Measurements from ENCODE around the gene IQCM.

IQCM gene

DNA sequence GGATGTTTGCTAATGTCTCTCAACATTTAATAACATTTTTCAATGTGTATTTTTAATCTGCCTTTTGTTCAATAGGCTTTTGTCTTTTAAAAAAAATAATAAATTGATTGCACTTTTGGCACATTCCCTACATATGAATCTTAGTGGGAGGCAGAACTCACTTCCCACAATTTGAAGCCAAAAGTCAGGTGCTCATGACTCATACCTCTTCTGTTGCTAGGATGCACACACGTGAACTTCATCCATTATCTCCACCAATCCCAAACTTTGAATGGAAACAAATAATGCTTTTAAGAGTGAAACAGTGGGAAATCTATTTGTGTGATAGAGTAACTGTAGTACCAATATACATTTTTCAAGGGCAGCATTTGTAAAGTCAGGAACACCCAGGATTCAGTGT lies 260.5 kb downstream of the IQCM start:
- Histone ChIP-seq H3K4me3 (ENCODE audit: low read depth in 1 of 5, low read length in 5 of 5) (no peak overlapping the region), H3K4me1 (ENCODE audit: control insufficient read depth in 5 of 5, insufficient read depth in 5 of 5, low read length in 5 of 5) (peaks cover 0 to 9% (median 3%) of the 10 kb centered on the region in 5 donors), H3K36me3 (ENCODE audit: control insufficient read depth in 5 of 5, insufficient read depth in 5 of 5, low read length in 5 of 5) (no peaks in the 10 kb centered on the region), H3K9me3 (ENCODE audit: control insufficient read depth in 5 of 5, low read length in 5 of 5) (no peaks in the 10 kb centered on the region), H3K27ac (ENCODE audit: low read depth, low read length) (no peak overlapping the region), H3K27me3 (ENCODE audit: control insufficient read depth in 5 of 5, insufficient read depth in 4 of 5, low read length in 5 of 5) (no peaks in the 10 kb centered on the region), H3K9ac (ENCODE audit: low read length in 5 of 5) (no peak overlapping the region)

DNA sequence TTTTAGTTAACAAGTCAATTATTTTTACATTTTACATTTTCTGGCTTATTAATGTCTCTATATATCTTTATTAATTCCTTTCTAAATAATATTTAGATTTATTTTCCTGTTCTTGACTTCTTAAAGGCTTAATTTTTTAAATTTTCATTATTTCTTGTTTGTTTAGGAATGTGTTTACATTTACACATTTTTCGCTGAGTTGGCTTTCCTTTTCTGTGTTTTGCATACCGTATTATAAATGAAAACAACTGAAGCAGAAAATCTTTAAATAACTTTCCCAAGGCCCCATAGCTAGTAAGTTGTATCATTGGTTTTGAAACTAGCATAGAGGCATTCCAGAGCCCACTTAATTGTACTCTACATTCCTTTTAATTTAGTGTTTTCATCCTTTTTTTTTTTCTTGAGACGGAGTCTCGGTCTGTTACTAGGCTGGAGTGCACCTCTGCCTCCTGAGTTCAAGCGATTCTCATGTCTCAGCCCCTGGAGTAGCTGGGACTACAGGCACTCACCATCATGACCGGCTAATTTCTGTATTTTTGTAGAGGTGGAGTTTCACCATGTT lies 261.6 kb downstream of the IQCM start:
- no peak overlapping the region for H3K27ac ChIP-seq (ENCODE audit: low read depth, low read length)
- no peaks in the 10 kb centered on the region for H3K36me3 ChIP-seq (ENCODE audit: control insufficient read depth in 5 of 5, insufficient read depth in 5 of 5, low read length in 5 of 5)
- H3K9me3 ChIP-seq (ENCODE audit: control insufficient read depth in 5 of 5, low read length in 5 of 5), result no peaks in the 10 kb centered on the region
- H3K4me3 ChIP-seq (ENCODE audit: low read depth in 1 of 5, low read length in 5 of 5), result no peak overlapping the region
- no peaks in the 10 kb centered on the region for H3K27me3 ChIP-seq (ENCODE audit: control insufficient read depth in 5 of 5, insufficient read depth in 4 of 5, low read length in 5 of 5)
- H3K4me1 ChIP-seq (ENCODE audit: control insufficient read depth in 5 of 5, insufficient read depth in 5 of 5, low read length in 5 of 5), result peaks cover 0 to 9% (median 3%) of the 10 kb centered on the region in 5 donors
- H3K9ac ChIP-seq (ENCODE audit: low read length in 5 of 5), result no peak overlapping the region

DNA sequence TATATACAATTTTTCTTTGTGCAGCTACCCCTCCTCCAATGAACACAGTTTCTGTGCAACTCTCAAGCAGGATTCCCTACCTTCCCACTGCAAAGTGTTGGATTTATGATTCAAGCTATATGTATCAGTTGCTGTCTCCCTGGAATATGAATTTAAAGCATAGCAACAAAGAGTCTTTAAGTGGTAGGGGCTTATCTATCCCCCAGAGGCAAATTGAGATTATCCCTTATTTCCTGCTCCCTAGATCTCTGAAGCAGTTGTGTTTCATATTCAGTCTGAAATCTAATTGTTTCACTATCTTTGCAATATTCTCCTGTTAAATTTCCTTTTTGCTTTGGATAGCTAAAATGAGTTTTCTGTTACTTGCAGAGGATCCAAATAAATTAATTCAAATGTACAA lies 263.0 kb downstream of the IQCM start:
- no peaks in the 10 kb centered on the region for H3K36me3 ChIP-seq (ENCODE audit: control insufficient read depth in 5 of 5, insufficient read depth in 5 of 5, low read length in 5 of 5)
- peaks cover 0 to 3% (median 0%) of the 10 kb centered on the region in 5 donors for H3K4me1 ChIP-seq (ENCODE audit: control insufficient read depth in 5 of 5, insufficient read depth in 5 of 5, low read length in 5 of 5)
- H3K27me3 ChIP-seq (ENCODE audit: control insufficient read depth in 5 of 5, insufficient read depth in 4 of 5, low read length in 5 of 5), result no peaks in the 10 kb centered on the region
- no peak overlapping the region for H3K27ac ChIP-seq (ENCODE audit: low read depth, low read length)
- H3K4me3 ChIP-seq (ENCODE audit: low read depth in 1 of 5, low read length in 5 of 5), result no peak overlapping the region
- H3K9ac ChIP-seq (ENCODE audit: low read length in 5 of 5), result no peak overlapping the region
- H3K9me3 ChIP-seq (ENCODE audit: control insufficient read depth in 5 of 5, low read length in 5 of 5), result no peaks in the 10 kb centered on the region

DNA sequence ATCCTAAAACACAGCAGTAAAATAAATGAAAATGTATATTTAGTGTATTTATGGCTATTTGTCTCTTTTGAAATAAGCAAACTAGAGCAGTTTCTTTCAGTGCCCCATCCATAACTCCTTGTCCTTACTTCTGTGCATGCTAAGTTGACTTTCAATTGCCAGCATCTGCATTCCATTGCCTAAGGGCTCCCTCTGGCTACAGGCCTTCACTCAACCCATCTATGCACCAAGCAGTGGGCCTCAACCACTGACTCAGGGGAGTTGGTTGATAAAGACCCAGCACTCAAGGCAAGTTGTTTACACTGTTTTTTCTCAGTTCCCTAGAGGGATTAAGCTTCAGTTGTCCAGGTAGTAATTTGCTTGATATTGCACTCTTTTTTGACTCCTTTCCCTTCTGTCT lies 265.7 kb downstream of the IQCM start:
- Histone ChIP-seq H3K4me3 (ENCODE audit: low read depth in 1 of 5, low read length in 5 of 5) (no peak overlapping the region), H3K9ac (ENCODE audit: low read length in 5 of 5) (no peak overlapping the region), H3K36me3 (ENCODE audit: control insufficient read depth in 5 of 5, insufficient read depth in 5 of 5, low read length in 5 of 5) (no peaks in the 10 kb centered on the region), H3K9me3 (ENCODE audit: control insufficient read depth in 5 of 5, low read length in 5 of 5) (peaks cover 0 to 3% (median 0%) of the 10 kb centered on the region in 5 donors), H3K27ac (ENCODE audit: low read depth, low read length) (no peak overlapping the region), H3K4me1 (ENCODE audit: control insufficient read depth in 5 of 5, insufficient read depth in 5 of 5, low read length in 5 of 5) (no peaks in the 10 kb centered on the region), H3K27me3 (ENCODE audit: control insufficient read depth in 5 of 5, insufficient read depth in 4 of 5, low read length in 5 of 5) (no peaks in the 10 kb centered on the region)

DNA sequence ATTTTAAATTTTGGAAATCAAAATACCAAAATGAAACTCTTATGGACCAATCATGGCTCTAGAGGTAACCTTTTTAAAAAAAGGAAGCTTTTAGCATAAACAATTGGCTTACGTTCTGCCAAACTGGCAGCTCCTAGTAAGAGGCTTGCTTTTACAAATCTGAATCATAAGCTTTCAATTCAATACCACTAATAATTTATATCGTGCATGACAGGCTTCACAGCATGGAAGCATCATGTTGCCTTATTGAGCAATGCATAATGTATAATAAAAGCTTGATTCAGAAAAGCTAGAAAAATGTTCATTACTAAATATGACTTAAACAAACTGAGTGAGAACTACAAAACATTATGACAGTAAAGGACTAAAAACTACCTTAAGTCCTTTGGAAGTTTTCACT lies 280.9 kb downstream of the IQCM start:
- H3K9ac ChIP-seq (ENCODE audit: low read length in 5 of 5), result no peak overlapping the region
- H3K4me3 ChIP-seq (ENCODE audit: low read depth in 1 of 5, low read length in 5 of 5), result no peak overlapping the region
- H3K9me3 ChIP-seq (ENCODE audit: control insufficient read depth in 5 of 5, low read length in 5 of 5), result peaks cover 0 to 10% (median 3%) of the 10 kb centered on the region in 5 donors
- no peaks in the 10 kb centered on the region for H3K27me3 ChIP-seq (ENCODE audit: control insufficient read depth in 5 of 5, insufficient read depth in 4 of 5, low read length in 5 of 5)
- no peaks in the 10 kb centered on the region for H3K36me3 ChIP-seq (ENCODE audit: control insufficient read depth in 5 of 5, insufficient read depth in 5 of 5, low read length in 5 of 5)
- peaks cover 0 to 17% (median 10%) of the 10 kb centered on the region in 5 donors for H3K4me1 ChIP-seq (ENCODE audit: control insufficient read depth in 5 of 5, insufficient read depth in 5 of 5, low read length in 5 of 5)
- no peak overlapping the region for H3K27ac ChIP-seq (ENCODE audit: low read depth, low read length)

DNA sequence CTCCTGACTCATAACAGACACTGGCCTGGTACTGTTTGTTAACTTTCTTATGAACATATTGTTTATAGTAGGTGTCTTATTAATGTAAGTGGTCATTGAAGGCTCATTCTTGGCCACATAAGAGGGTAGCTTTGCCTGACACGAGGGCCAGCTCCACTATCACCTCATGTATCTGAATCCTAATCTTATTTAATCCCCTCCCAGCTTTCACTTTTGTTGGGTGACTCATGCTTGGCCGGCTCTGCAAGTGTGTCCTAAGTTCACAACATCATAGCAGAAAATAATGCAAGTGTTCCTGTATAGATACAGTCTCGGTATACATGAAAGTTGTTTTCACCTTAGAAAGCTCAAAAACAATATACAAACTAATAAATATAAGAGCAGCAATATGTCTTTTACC lies 283.8 kb downstream of the IQCM start:
- H3K9me3 ChIP-seq (ENCODE audit: control insufficient read depth in 5 of 5, low read length in 5 of 5), result no peaks in the 10 kb centered on the region
- H3K4me1 ChIP-seq (ENCODE audit: control insufficient read depth in 5 of 5, insufficient read depth in 5 of 5, low read length in 5 of 5), result peaks cover 0 to 17% (median 10%) of the 10 kb centered on the region in 5 donors
- H3K9ac ChIP-seq (ENCODE audit: low read length in 5 of 5), result no peak overlapping the region
- no peaks in the 10 kb centered on the region for H3K27me3 ChIP-seq (ENCODE audit: control insufficient read depth in 5 of 5, insufficient read depth in 4 of 5, low read length in 5 of 5)
- H3K4me3 ChIP-seq (ENCODE audit: low read depth in 1 of 5, low read length in 5 of 5), result no peak overlapping the region
- no peaks in the 10 kb centered on the region for H3K36me3 ChIP-seq (ENCODE audit: control insufficient read depth in 5 of 5, insufficient read depth in 5 of 5, low read length in 5 of 5)
- H3K27ac ChIP-seq (ENCODE audit: low read depth, low read length), result peak overlapping the region; percentile 13

DNA sequence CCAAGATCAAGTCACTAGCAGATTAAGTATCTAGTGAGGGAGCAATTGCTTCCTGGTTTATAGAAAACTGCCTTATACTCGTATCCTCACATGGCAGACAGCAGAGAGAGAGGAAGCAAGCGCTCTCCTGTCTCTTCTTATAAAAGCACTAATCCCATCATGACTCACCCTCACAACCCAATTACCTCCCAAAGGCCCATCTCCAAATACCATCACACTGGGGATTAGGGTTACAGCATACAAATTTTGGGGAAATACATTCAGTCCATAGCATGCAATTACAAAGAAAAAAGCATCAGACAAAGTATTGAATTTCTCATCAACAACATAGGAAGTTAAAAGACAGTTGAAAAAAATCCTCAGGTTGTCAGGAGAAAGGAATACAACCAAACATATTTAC lies 292.6 kb downstream of the IQCM start:
- Histone ChIP-seq H3K27ac (ENCODE audit: low read depth, low read length) (no peak overlapping the region), H3K9ac (ENCODE audit: low read length in 5 of 5) (no peak overlapping the region), H3K36me3 (ENCODE audit: control insufficient read depth in 5 of 5, insufficient read depth in 5 of 5, low read length in 5 of 5) (no peaks in the 10 kb centered on the region), H3K4me3 (ENCODE audit: low read depth in 1 of 5, low read length in 5 of 5) (no peak overlapping the region), H3K4me1 (ENCODE audit: control insufficient read depth in 5 of 5, insufficient read depth in 5 of 5, low read length in 5 of 5) (peaks cover 0 to 10% (median 6%) of the 10 kb centered on the region in 5 donors), H3K9me3 (ENCODE audit: control insufficient read depth in 5 of 5, low read length in 5 of 5) (peaks cover 0 to 3% (median 0%) of the 10 kb centered on the region in 5 donors), H3K27me3 (ENCODE audit: control insufficient read depth in 5 of 5, insufficient read depth in 4 of 5, low read length in 5 of 5) (no peaks in the 10 kb centered on the region)

DNA sequence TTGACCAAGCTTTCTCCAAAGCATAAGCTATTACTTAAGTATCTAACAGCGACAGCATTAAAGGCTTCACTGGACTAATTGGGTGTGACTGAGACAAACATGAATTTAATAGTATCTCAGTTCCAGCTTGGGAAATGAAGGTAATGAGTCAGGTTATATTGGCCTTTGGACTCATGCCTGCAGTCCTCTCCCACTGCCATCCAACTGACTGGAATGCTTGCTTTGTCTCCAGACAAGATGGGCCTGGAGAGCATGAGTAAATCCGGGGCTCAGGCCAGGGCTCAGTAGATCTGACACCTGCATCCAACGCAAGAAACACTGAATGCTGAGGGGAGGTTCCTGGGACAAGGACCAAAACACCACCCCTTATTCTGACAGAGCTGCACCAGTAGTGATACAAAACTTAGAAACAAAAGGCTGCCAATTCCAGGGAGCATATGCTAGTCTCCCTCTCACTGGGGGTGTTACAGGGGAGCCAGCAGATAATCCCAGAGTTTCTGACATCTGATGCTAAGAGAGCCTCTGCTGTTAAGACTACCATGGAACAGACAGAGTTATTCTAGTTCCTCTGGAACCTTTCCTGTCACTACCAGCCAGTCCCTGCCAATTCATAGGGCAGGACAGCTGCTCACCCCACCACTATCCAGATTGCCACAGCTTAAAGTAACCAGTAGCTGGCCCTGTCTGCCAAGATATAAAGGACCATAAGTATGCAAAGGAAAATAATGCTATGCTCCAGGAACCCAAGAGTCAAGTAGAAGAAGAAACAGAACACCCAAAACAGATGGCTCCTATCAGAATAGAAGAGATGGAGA lies 293.8 kb downstream of the IQCM start:
- Histone ChIP-seq H3K9me3 (ENCODE audit: control insufficient read depth in 5 of 5, low read length in 5 of 5) (peaks cover 0 to 3% (median 0%) of the 10 kb centered on the region in 5 donors), H3K27ac (ENCODE audit: low read depth, low read length) (no peak overlapping the region), H3K36me3 (ENCODE audit: control insufficient read depth in 5 of 5, insufficient read depth in 5 of 5, low read length in 5 of 5) (no peaks in the 10 kb centered on the region), H3K4me1 (ENCODE audit: control insufficient read depth in 5 of 5, insufficient read depth in 5 of 5, low read length in 5 of 5) (peaks cover 0 to 10% (median 6%) of the 10 kb centered on the region in 5 donors), H3K4me3 (ENCODE audit: low read depth in 1 of 5, low read length in 5 of 5) (no peak overlapping the region), H3K9ac (ENCODE audit: low read length in 5 of 5) (no peak overlapping the region), H3K27me3 (ENCODE audit: control insufficient read depth in 5 of 5, insufficient read depth in 4 of 5, low read length in 5 of 5) (no peaks in the 10 kb centered on the region)

DNA sequence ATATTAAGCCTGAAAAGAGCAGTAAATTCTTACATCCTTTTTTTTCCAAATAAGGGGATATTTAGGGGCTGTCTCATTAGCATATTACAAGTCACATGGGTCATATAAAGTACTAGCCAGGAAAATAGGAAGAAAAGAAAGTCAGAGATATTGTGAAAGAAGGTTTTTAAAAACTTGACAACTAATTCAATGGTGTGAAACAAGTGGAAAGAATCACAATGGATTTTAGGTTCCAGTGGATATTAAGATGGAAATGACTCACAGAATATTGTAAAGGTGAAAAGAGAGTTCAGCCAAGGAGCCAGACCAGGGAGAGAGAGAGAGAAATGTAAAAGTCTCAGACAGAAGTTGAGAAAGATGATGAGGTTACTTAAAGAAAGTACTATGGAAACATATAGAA lies 297.2 kb downstream of the IQCM start:
- Histone ChIP-seq H3K36me3 (ENCODE audit: control insufficient read depth in 5 of 5, insufficient read depth in 5 of 5, low read length in 5 of 5) (no peaks in the 10 kb centered on the region), H3K9me3 (ENCODE audit: control insufficient read depth in 5 of 5, low read length in 5 of 5) (peaks cover 0 to 3% (median 0%) of the 10 kb centered on the region in 5 donors), H3K27ac (ENCODE audit: low read depth, low read length) (no peak overlapping the region), H3K4me1 (ENCODE audit: control insufficient read depth in 5 of 5, insufficient read depth in 5 of 5, low read length in 5 of 5) (peaks cover 2 to 20% (median 9%) of the 10 kb centered on the region in 5 donors), H3K4me3 (ENCODE audit: low read depth in 1 of 5, low read length in 5 of 5) (no peak overlapping the region), H3K27me3 (ENCODE audit: control insufficient read depth in 5 of 5, insufficient read depth in 4 of 5, low read length in 5 of 5) (no peaks in the 10 kb centered on the region), H3K9ac (ENCODE audit: low read length in 5 of 5) (no peak overlapping the region)

DNA sequence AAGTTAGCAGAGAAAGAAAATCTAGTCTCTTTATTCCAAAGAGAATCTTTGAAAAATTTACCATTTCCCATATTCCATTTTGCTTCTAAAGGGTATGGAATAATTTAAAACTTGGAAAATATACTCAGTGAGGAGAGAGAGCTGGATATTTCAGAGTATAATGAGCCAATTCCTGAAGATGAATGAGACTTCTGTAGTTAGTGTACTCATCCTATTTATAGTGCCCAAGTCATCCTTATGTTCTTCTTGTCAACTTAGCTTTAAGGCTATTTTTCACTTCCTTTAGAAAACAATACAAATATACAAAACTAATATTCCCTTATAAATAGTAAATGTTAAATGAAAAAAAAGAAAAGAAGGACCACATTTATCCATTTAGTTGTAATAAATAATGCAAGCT lies 302.6 kb downstream of the IQCM start:
- peak overlapping the region in 3 of 5 donors; percentile 37 to 78 (median 38) for H3K9ac ChIP-seq (ENCODE audit: low read length in 5 of 5)
- no peaks in the 10 kb centered on the region for H3K36me3 ChIP-seq (ENCODE audit: control insufficient read depth in 5 of 5, insufficient read depth in 5 of 5, low read length in 5 of 5)
- no peak overlapping the region for H3K4me3 ChIP-seq (ENCODE audit: low read depth in 1 of 5, low read length in 5 of 5)
- peak overlapping the region; percentile 100 for H3K27ac ChIP-seq (ENCODE audit: low read depth, low read length)
- peaks cover 2 to 27% (median 17%) of the 10 kb centered on the region in 5 donors for H3K4me1 ChIP-seq (ENCODE audit: control insufficient read depth in 5 of 5, insufficient read depth in 5 of 5, low read length in 5 of 5)
- no peaks in the 10 kb centered on the region for H3K27me3 ChIP-seq (ENCODE audit: control insufficient read depth in 5 of 5, insufficient read depth in 4 of 5, low read length in 5 of 5)
- peaks cover 0 to 3% (median 0%) of the 10 kb centered on the region in 5 donors for H3K9me3 ChIP-seq (ENCODE audit: control insufficient read depth in 5 of 5, low read length in 5 of 5)

All from subcutaneous abdominal adipose tissue (tissue), 5 donors.